Ecto neural progenitor cell (in vitro differentiated cells): ENCODE data around the gene PITX1.
"Not testable (repeated sequence)": the region's sequence is repeated elsewhere in the genome, so short reads cannot be mapped to it uniquely, and the experiment has no call there.

Experiments used
- DNase-seq: peaks from one replicate; pipeline ENCODE4 v3.0.0-alpha.2; 2018; ENCODE audit warnings: low spot score

Gene PITX1

DNA sequence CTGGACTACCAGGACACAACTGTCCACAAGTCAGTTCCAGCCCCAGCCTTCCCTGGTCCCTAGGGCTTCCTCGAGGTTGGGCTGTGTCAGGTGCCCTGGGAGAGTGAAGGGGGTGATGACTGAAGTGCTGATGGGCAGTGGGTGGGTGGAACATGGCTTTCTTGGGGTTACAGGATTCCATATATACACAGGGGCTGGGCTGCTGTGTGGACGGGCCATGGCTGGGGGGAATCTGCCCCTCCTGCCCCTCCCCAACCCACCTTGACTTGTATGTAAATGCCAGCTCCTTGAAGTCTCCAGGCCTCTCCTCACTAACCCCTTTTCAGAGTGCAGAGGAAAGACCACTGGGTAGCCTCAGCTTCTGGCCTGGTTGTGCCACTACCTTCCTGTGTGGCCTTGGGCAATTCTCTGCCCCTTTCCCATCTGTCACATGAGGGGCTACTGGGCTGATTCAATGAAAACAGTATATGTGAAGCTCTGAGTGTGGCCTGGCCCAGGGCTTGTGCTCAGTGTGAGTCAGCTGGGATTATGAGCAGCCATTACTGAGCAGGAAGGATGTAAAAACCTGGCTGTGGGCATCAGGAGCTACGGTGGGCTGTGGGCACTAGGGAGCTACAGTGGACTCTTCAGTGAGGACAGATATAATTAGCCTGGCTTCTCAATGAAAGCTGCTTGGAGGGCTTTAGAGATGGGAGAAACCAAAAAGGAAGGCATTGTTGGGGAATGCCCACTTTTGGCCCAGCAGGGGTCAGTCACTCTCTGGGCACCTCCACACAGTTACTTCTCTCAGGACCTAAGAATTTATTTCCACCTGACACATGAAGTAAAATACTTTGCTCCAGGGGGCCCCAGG, 23.3 kb downstream of the PITX1 start:
- DNase-seq, result no peak

GRCh38 chr5:135009736-135010501, 24.1 kb downstream of the PITX1 start:
- peak; percentile 39 for DNase-seq

DNA sequence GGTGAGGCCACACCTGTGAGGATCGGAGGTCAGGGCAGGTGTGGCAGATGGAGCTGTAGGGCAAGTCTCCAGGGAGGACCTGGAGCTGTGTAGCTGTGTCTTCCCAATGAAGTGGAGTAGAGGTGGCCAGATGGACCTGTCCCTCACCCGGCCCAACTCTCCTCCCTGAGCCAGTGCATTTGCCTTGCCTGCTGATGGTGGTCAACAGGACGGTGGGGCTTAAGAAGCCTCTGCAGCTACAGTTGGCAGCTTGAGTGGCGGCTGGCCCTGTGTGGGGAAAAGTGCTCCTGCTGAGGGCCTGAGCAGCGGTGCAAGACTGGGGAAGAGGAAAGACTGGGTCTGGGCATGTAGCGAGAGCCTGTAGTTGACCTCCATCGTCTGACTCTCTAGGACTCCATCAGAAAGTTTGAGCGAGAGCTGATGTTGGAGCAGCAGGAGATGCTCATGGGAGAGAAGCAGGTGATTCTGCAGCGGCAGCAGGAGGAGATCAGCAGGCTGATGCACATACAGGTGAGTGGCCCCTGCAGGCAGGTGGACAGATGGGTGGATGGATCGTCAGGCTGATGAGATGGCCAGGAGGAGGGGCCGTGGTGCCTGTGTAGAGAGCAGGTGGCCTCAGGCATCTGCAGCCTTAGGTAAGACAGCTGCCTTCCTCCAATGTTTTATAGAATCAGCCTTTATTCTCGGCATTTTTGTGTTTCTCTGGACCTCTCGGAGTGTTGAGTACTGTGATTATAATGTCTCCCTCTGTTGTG, 24.9 kb downstream of the PITX1 start:
- peak; percentile 44 for DNase-seq

DNA sequence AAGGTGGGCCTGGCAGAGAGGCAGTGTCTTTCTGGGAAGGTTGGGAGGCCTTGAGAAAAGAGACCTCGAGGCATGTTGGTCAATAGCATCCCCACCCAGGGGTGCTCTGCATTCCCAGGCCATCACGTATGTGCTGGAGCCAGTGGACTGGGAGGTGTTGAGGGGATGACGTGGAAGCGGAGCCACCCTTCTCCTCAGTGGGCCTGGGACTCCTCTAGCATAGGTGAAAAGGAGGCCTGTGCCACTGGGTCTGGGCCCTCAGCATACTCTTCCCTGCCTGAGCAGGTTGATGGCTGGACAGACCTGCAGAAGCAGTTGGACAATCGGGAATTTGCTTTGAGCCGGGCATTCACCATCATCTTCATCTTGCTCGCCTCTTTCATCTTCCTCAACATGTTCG, 25.5 kb downstream of the PITX1 start:
- DNase-seq, result no peak

DNA sequence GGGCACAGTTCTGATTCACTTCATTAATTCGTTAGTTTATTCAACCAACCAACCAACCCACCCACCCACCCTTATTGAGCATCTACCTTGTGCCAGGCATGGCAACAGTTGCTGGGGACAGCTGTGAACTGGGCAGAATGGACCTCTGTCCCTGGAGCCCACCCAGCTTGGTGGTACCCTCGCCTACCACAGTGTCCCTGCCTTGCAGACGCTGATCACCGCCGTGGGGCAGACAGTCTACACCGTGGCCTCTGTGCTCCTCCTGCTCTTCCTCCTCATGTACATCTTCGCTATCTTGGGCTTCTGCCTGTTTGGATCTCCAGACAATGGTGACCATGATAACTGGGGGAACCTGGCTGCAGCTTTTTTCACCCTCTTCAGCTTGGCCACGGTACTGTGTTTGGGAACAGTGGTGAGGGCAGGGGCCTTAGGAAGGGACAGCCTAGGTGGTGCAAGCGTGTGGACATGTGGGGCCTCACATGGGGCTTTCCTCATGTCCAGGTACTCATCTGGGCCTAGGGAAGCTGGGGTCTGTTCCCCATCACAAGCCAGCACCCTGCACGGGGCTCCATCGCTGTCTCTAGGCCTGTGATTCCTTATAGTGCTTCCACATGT, 26.2 kb downstream of the PITX1 start:
- DNase-seq, result peak; percentile 33

DNA sequence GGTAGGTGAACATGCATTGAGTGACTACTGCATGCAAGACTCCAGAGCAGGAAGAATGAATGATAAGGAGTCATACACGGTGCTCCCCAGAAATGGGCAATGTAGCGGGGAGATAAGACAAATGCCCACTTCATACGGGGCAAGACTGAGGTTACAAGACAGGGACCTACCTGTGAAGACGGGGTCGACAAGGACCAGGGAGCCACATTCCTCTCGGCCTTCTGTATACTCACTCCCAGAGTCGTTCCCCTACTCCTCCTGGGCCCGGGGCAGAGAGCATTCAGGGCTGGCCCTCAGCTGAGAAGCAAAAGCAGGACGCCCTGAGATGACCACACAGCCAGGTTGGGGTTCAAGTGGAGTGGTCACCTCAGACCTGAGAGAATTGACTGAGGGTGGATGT, 26.7 kb downstream of the PITX1 start:
- DNase-seq, result no peak

DNA sequence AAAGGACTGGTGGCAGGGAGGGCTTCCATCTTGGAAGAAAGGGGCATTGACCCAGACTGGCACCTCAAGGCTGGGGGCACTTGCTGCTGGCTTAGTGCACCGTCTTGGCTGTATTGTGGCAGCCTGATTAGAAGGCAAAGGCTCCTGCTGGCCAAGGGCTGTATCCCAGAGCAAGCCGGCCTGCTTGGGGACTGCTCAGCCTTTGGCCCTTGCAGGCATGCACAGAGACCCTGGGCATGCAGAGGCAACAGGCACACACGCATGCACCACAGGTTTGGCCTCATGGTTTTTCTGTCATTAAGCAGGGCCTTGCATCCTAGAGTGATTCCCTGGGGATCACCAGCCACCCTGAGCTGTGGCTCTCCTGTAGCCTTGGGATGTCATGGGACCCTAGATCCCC, 29.0 kb downstream of the PITX1 start:
- no peak for DNase-seq

DNA sequence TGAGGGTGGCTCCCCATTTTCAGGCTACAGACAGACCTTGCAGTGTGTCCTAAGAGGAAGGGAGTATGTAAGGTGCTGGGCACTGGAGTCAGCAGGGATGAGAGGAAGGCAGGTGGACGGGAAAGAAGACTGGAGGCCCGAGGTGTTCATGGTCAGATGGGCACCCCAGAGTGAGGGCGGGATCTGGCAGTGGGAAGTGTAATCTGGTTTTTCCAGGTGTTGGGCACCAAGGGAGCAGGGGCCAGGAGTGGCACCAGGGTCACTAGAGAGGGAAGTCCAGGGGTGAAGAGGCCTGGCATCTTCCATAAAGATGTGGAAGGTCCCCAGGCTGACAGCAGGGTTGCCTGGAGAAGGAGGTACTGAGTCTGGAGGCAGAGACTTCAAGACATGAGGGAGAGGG, 29.7 kb downstream of the PITX1 start:
- no peak for DNase-seq

DNA sequence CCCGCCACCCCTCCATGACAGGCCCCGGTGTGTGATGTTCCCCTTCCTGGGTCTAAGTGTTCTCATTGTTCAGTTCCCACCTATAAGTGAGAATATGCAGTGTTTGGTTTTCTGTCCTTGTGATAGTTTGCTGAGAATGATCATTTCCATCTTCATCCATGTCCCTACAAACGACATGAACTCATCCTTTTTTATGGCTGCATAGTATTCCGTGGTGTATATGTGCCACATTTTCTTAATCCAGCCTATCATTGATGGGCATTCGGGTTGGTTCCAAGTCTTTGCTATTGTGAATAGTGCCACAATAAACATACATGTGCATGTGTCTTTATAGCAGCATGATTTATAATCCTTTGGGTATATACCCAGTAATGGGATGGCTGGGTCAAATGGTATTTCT, 36.0 kb downstream of the PITX1 start:
- DNase-seq, result not testable (repeated sequence)

DNA sequence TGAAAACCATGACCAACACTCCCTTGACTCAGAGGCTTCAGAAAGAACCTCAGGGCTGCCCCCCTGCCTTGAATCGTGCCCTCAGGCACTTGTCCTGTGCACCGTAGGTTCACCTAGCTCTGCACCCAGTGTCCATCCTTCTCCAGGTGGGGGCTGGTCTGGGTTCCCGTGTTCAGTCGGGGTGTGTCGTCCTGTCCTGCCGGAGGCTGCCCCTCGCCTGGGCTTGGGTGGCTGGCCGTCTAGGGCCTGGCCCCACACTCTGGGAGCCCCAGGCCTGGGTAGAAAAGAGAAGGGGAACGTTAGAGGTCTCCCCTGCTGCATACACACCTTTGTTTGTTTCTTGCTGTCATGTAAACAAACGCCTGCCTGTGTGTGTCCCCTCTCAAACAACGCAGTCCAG, 37.0 kb downstream of the PITX1 start:
- peak; percentile 36 for DNase-seq

DNA sequence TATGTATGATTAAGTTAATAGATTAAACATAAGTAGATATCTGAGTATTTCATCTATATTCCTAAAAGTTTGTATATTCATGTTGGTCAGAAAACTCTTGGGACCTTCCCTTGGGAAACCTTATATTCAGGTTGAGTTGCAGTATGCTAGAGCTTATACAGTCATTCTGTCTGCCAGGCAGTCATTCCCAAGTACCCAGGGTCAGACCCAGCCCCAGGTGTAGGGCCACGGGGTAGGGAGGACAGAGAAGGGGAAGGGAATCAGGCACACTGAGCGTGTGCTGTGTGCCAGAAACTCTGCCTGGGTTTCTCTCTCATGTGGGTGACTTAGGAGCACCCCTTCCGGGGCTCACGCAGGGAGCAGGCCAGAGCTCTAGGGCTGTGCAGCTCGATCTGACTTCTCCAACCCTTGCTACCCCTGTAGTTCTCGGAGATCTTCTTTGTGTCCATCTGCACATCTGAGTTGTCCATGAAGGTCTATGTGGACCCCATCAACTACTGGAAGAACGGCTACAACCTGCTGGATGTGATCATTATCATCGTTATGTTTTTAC, 38.1 kb downstream of the PITX1 start:
- DNase-seq, result no peak

GRCh38 chr5:134994560-134995156, 39.4 kb downstream of the PITX1 start:
- no peak for DNase-seq

- no peak for DNase-seq
These were observed 40.9 kb downstream of the PITX1 start for GRCh38 chr5:134993161-134993560.

DNA sequence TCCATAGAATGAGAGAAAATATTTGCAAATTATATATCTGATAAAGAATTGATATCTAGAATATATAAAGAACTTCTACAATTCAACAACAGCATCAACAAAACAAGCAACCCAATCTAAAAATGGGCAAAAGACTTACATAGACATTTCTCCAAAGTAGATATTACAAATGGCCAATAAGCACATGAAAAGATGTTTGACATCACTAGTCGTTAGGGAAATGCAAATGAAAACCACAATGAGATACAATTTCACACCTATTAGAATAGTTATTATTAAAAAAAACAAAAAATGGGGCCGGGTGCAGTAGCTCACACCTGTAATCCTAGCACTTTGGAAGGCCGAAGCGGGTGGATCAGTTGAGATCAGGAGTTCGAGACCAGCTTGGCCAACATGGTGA, 41.9 kb downstream of the PITX1 start:
- no peak for DNase-seq

DNA sequence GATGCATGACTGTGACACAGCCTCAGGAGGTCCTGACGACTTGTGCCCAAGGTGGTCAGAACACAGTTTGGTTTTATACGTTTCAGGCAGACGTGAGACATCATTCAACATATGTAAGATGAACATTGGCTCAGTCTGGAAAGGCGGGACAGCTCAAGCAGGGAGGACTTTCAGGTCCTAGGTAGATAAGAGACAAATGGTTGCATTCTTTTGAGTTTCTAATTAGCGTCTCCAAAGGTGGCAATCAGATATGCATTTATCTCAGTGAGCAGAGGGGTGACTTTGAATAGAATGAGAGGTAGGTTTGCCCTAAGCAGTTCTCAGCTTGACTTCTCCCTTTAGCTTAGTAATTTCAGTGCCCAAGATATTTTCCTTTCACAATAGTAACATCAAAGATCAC, 43.8 kb downstream of the PITX1 start:
- not testable (repeated sequence) for DNase-seq

DNA sequence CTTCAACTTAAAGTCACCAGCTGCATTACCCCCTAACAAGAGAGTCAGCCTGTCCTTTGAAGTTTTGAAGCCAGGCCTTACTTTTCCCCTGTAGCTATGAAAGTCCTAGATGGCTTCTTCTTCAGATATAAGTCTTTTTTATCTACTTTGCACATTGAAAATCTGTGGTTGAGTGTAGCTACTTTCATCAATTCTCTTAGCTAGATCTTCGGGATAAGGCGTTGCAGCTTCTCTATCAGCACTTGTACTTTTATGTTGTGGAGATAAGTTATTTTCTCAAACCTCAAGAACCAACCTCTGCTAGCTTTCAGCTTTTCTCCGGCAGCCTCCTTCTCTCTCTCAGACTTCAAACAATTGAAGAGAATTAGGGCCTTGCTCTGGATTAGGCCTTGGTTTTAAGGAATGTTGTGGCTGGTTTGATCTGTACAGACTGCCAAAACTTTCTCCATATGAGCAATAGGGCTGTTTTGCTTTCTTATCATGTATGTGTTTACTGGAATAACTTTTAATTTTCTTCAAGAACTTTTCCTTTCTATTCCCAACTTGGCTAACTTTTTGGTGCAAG, 44.7 kb downstream of the PITX1 start:
- DNase-seq, result no peak

GRCh38 chr5:134982230-134982629, 51.8 kb downstream of the PITX1 start:
- DNase-seq, result no peak

- no peak for DNase-seq
These were observed 54.6 kb downstream of the PITX1 start for GRCh38 chr5:134979416-134979815.
